AG09309 (cell line): ENCODE measurements around the gene BBS4.

ENCODE experiments used
- DNase-seq: peaks from one replicate; pipeline ENCODE4 v3.0.0-alpha.2; 2010; ENCODE audit warnings: low read depth
- H3K4me3 ChIP-seq: 2 replicates; pipeline ENCODE4 v1.5.1; 2011; ENCODE audit warnings: mild to moderate bottlenecking, low read depth, low read length, moderate library complexity; ENCODE audit not compliant: control insufficient read depth
- CTCF ChIP-seq: IDR thresholded peaks from 2 replicates; pipeline ENCODE4 v1.5.1; 2011; ENCODE audit warnings: mild to moderate bottlenecking, low read depth, low read length, inconsistent platforms; ENCODE audit not compliant: insufficient read depth, control insufficient read depth; ENCODE audit errors: missing control alignments

The BBS4 gene

GRCh38 chr15:72733941-72734738 is 48.1 kb downstream of the BBS4 start:
- TF ChIP-seq CTCF: no peak
- H3K4me3 ChIP-seq: no peak overlapping the region
- no peak for DNase-seq

- H3K4me3 ChIP-seq: no peak overlapping the region
- TF ChIP-seq CTCF: no peak
- no peak for DNase-seq
Measured at GRCh38 chr15:72735111-72735510, 49.1 kb downstream of the BBS4 start.

DNA sequence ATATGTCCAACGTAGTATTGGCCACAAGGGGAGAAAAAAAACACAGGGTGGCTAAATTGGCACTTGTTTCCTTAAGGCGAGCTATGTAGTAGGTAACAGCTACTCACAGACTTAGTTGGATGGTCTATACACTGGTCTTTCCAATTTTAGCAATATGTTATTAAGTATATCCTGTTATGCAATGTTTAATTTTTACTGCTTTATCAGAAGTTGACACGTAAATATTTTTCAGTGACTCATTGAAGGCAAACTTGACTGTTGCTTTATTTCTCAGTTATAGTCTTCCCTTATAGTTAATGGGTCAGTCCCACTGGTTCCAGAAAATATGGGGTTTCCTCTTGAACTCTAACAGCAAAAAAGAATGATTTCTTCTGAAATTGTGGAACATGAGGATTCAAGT is 51.1 kb downstream of the BBS4 start:
- TF ChIP-seq CTCF: no peak
- H3K4me3 ChIP-seq: no peak overlapping the region
- DNase-seq: no peak

- TF ChIP-seq CTCF: no peak
- H3K4me3 ChIP-seq: no peak overlapping the region
- DNase-seq: no peak
Measured at GRCh38 chr15:72737723-72738122, 51.7 kb downstream of the BBS4 start.

DNA sequence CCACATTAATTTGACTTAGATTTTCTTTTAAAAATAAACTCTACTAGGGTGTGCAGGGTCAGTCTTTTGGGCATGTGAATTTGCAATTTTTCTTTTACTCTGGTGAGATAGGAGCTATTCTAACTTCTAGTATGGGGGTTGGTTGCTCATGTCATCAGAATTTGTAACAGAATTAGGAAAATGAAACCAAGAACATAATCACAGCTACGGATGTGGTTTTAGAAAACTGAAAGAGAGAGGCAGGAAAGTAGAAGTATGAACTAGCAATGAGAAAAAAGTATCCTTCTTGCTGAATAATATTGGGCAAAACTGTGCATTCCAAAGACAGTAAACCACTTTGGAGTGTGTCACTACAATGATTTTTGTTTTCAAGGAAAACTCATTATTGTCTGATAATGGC is 54.2 kb downstream of the BBS4 start:
- peak; percentile 18 for DNase-seq
- no peak overlapping the region for H3K4me3 ChIP-seq
- no peak for TF ChIP-seq CTCF

GRCh38 chr15:72749700-72750099 is 63.7 kb downstream of the BBS4 start:
- H3K4me3 ChIP-seq: no peak overlapping the region
- TF ChIP-seq CTCF: no peak
- no peak for DNase-seq
